Small intestine (tissue), 7 donors: Measurements from ENCODE around the gene RARRES1. TPM values are rescaled to one million over a fixed set of nuclear protein-coding genes. Genes with fewer than 3 reads are reported as not detected.

ENCODE experiments used
- DNase-seq, 2 donors: peaks; one replicate each; pipeline versions ENCODE4 v3.0.0 to v3.0.0-alpha.2; 2013
- FAIRE-seq: peaks from 2 replicates; lab custom pipeline; 2012; peaks lifted over from hg19 to GRCh38; lab: Jason Lieb, UNC
- H3K27ac ChIP-seq, 3 donors: one replicate each; pipeline ENCODE4 v1.5.1; 2013; ENCODE audit warnings: low read length in 2 of 3, mild to moderate bottlenecking in 2 of 3, control low read depth in 1 of 3, inconsistent platforms in 1 of 3, low read depth in 1 of 3, moderate library complexity in 1 of 3
- H3K27me3 ChIP-seq, 3 donors: one replicate each; pipeline ENCODE4 v1.6.1; 2013; ENCODE audit warnings: low read length in 3 of 3, inconsistent platforms in 1 of 3; ENCODE audit not compliant: control insufficient read depth in 3 of 3, insufficient read depth in 3 of 3
- H3K36me3 ChIP-seq, 3 donors: one replicate each; pipeline ENCODE4 v1.6.1; 2013; ENCODE audit warnings: low read length in 3 of 3, inconsistent platforms in 1 of 3, low read depth in 1 of 3, mild to moderate bottlenecking in 1 of 3, moderate library complexity in 1 of 3; ENCODE audit not compliant: control insufficient read depth in 3 of 3, insufficient read depth in 2 of 3
- H3K4me1 ChIP-seq, 3 donors: one replicate each; pipeline ENCODE4 v1.6.1; 2013; ENCODE audit warnings: low read length in 2 of 3, inconsistent platforms in 1 of 3, low read depth in 1 of 3, mild to moderate bottlenecking in 1 of 3, moderate library complexity in 1 of 3; ENCODE audit not compliant: control insufficient read depth in 3 of 3, insufficient read depth in 2 of 3
- H3K4me3 ChIP-seq, 3 donors: one replicate each; pipeline ENCODE4 v1.5.1; 2013; ENCODE audit warnings: low read length in 3 of 3, control low read depth in 1 of 3, inconsistent platforms in 1 of 3, low read depth in 1 of 3, mild to moderate bottlenecking in 1 of 3, moderate library complexity in 1 of 3
- H3K9me3 ChIP-seq, 2 donors: one replicate each; pipeline ENCODE4 v1.6.1; 2013; ENCODE audit warnings: low read depth in 1 of 2, low read length in 1 of 2; ENCODE audit not compliant: control insufficient read depth in 2 of 2, insufficient read depth in 1 of 2
- WGBS, 3 donors: extraction: QIAGEN DNeasy Blood & Tissue Kit; methylation state at CpG; one replicate each; pipeline ENCODE4 v1.1.7; 2013; 5-methylcytosine and 5-hydroxymethylcytosine counted together
- polyA plus RNA-seq, 4 donors: library from polyadenylated mRNA; stranded (reverse) in 3 of 4; unstranded in 1 of 4; fragments of 200-250 nt in 3 of 4; fragments of 120-200 nt in 1 of 4; gene quantifications; one replicate each; pipeline versions ENCODE4 v1.2.1 to v1.2.3, GENCODE V29; 2013
- donor health status: healthy with polysubstance abuse.
- donor health status: control.
- donor health status: control.
- donor health status: Bipolar disorder and iron deficiency.
- donor health status: healthy.

Gene RARRES1
- polyA plus RNA-seq, 4 donors, result 0.89 to 165 (median 16.9) TPM

GRCh38 chr3:158725348-158726011, 6.8 kb downstream of the RARRES1 start:
- no peaks in the 10 kb centered on the region for H3K9me3 ChIP-seq
- DNase-seq, result peak; percentile 40 to 54
- H3K36me3 ChIP-seq, result peaks cover 0 to 31% (median 0%) of the 10 kb centered on the region in 3 donors
- H3K27ac ChIP-seq, result peak overlapping the region in 2 of 3 donors; percentile 4 to 88
- no peaks in the 10 kb centered on the region for H3K27me3 ChIP-seq
- H3K4me3 ChIP-seq, result no peak overlapping the region
- FAIRE-seq, result no peak
- peaks cover 0 to 49% (median 13%) of the 10 kb centered on the region in 3 donors for H3K4me1 ChIP-seq
- WGBS, 3 donors, result 28 to 40% (median 31%) methylated on average over 9 of the region's 9 CpGs

GRCh38 chr3:158723991-158724390, 8.3 kb downstream of the RARRES1 start:
- no peak for FAIRE-seq
- no peaks in the 10 kb centered on the region for H3K9me3 ChIP-seq

GRCh38 chr3:158722108-158722507, 10.1 kb downstream of the RARRES1 start:
- FAIRE-seq, result no peak
- Histone ChIP-seq H3K9me3 (no peaks in the 10 kb centered on the region), H3K4me3 (no peak overlapping the region), H3K4me1 (peaks cover 0 to 39% (median 15%) of the 10 kb centered on the region in 3 donors), H3K36me3 (peaks cover 0 to 29% (median 0%) of the 10 kb centered on the region in 3 donors), H3K27me3 (no peaks in the 10 kb centered on the region), H3K27ac (peak overlapping the region in 1 of 3 donors; percentile 38)
- 86 to 100% (median 93%) methylated on average over 1 of the region's 1 CpG for WGBS, 3 donors
- no peak for DNase-seq

More at GRCh38 chr3:158723991-158724390, 8.3 kb downstream of the RARRES1 start:
- Histone ChIP-seq H3K27ac (peak overlapping the region in 2 of 3 donors; percentile 82 to 88), H3K27me3 (no peaks in the 10 kb centered on the region), H3K36me3 (peaks cover 0 to 27% (median 0%) of the 10 kb centered on the region in 3 donors), H3K4me1 (peaks cover 0 to 49% (median 13%) of the 10 kb centered on the region in 3 donors), H3K4me3 (no peak overlapping the region)
- no peak for DNase-seq
- 84 to 92% (median 90%) methylated on average over 7 of the region's 7 CpGs for WGBS, 3 donors

GRCh38 chr3:158718490-158719170, 13.6 kb downstream of the RARRES1 start:
- Histone ChIP-seq H3K9me3 (no peaks in the 10 kb centered on the region), H3K4me3 (no peak overlapping the region), H3K4me1 (peaks cover 0 to 9% (median 4%) of the 10 kb centered on the region in 3 donors), H3K27me3 (no peaks in the 10 kb centered on the region), H3K27ac (no peak overlapping the region), H3K36me3 (peaks cover 0 to 38% (median 0%) of the 10 kb centered on the region in 3 donors)
- WGBS, 3 donors, result 83 to 92% (median 89%) methylated on average over 5 of the region's 5 CpGs
- no peak for DNase-seq
- FAIRE-seq, result no peak

- FAIRE-seq, result no peak
- no peak for DNase-seq
- no peaks in the 10 kb centered on the region for H3K27me3 ChIP-seq
- 94 to 97% (median 95%) methylated on average over 2 of the region's 2 CpGs for WGBS, 3 donors
- peaks cover 0 to 42% (median 0%) of the 10 kb centered on the region in 3 donors for H3K36me3 ChIP-seq
- no peaks in the 10 kb centered on the region for H3K9me3 ChIP-seq
- peak overlapping the region in 1 of 3 donors; percentile 52 for H3K27ac ChIP-seq
- peaks cover 0 to 2% (median 0%) of the 10 kb centered on the region in 3 donors for H3K4me1 ChIP-seq
- no peak overlapping the region for H3K4me3 ChIP-seq
These were observed 14.7 kb downstream of the RARRES1 start for GRCh38 chr3:158717576-158717975.

GRCh38 chr3:158713094-158713499, 19.2 kb downstream of the RARRES1 start:
- Histone ChIP-seq H3K27me3 (no peaks in the 10 kb centered on the region), H3K4me3 (no peak overlapping the region), H3K27ac (no peak overlapping the region), H3K36me3 (peaks cover 0 to 50% (median 6%) of the 10 kb centered on the region in 3 donors), H3K4me1 (no peaks in the 10 kb centered on the region), H3K9me3 (no peaks in the 10 kb centered on the region)
- DNase-seq (no peak), FAIRE-seq (no peak)
- 70 to 84% (median 80%) methylated on average over 9 of the region's 9 CpGs for WGBS, 3 donors

- no peaks in the 10 kb centered on the region for H3K27me3 ChIP-seq
- 74 to 91% (median 77%) methylated on average over 1 of the region's 1 CpG for WGBS, 3 donors
- H3K36me3 ChIP-seq, result peaks cover 0 to 47% (median 6%) of the 10 kb centered on the region in 3 donors
- peak overlapping the region in 1 of 3 donors; percentile 13 for H3K27ac ChIP-seq
- H3K4me3 ChIP-seq, result no peak overlapping the region
- no peaks in the 10 kb centered on the region for H3K9me3 ChIP-seq
- H3K4me1 ChIP-seq, result no peaks in the 10 kb centered on the region
- DNase-seq, result no peak
- no peak for FAIRE-seq
These were observed 19.8 kb downstream of the RARRES1 start for GRCh38 chr3:158712443-158712842.

- Histone ChIP-seq H3K27ac (no peak overlapping the region), H3K4me3 (no peak overlapping the region), H3K9me3 (no peaks in the 10 kb centered on the region), H3K36me3 (peaks cover 0 to 43% (median 6%) of the 10 kb centered on the region in 3 donors), H3K27me3 (no peaks in the 10 kb centered on the region), H3K4me1 (no peaks in the 10 kb centered on the region)
- WGBS, 3 donors, result 58 to 88% (median 76%) methylated on average over 1 of the region's 1 CpG
- FAIRE-seq (no peak), DNase-seq (no peak)
These were observed 20.4 kb downstream of the RARRES1 start for GRCh38 chr3:158711886-158712285.
